ENCODE measurements around the gene WNT4.

WNT4 gene

GRCh38 chr1:22128392-22128791 lies 14.5 kb downstream of the WNT4 start:
- no peak for DNase-seq

- no peak for DNase-seq
Measured at GRCh38 chr1:22127731-22128130, 15.2 kb downstream of the WNT4 start.

GRCh38 chr1:22127248-22127647 lies 15.6 kb downstream of the WNT4 start:
- no peak for DNase-seq

- DNase-seq: no peak
Measured at GRCh38 chr1:22126531-22126930, 16.4 kb downstream of the WNT4 start.

GRCh38 chr1:22124592-22125229 lies 18.2 kb downstream of the WNT4 start:
- no peak for DNase-seq

- DNase-seq: no peak
Measured at GRCh38 chr1:22123901-22124404, 18.9 kb downstream of the WNT4 start.

GRCh38 chr1:22123071-22123390 lies 19.9 kb downstream of the WNT4 start:
- DNase-seq: no peak

- DNase-seq: no peak
Measured at GRCh38 chr1:22122273-22123070, 20.4 kb downstream of the WNT4 start.

GRCh38 chr1:22121421-22121911 lies 21.4 kb downstream of the WNT4 start:
- no peak for DNase-seq

- DNase-seq: no peak
Measured at GRCh38 chr1:22120469-22120790, 22.5 kb downstream of the WNT4 start.

- no peak for DNase-seq
Measured at GRCh38 chr1:22119626-22120468, 23.1 kb downstream of the WNT4 start.

- no peak for DNase-seq
Measured at GRCh38 chr1:22118291-22118992, 24.5 kb downstream of the WNT4 start.

GRCh38 chr1:22117851-22118250 lies 25.0 kb downstream of the WNT4 start:
- DNase-seq: no peak

- no peak for DNase-seq
Measured at GRCh38 chr1:22117238-22117637, 25.7 kb downstream of the WNT4 start.

GRCh38 chr1:22115286-22115685 lies 27.6 kb downstream of the WNT4 start:
- DNase-seq: no peak

- no peak for DNase-seq
Measured at GRCh38 chr1:22114083-22115012, 28.5 kb downstream of the WNT4 start.

- DNase-seq: no peak
Measured at GRCh38 chr1:22112554-22112953, 30.3 kb downstream of the WNT4 start.

- DNase-seq: no peak
Measured at GRCh38 chr1:22111620-22112019, 31.3 kb downstream of the WNT4 start.

- no peak for DNase-seq
Measured at GRCh38 chr1:22111115-22111514, 31.8 kb downstream of the WNT4 start.

- DNase-seq: no peak
Measured at GRCh38 chr1:22110016-22110415, 32.9 kb downstream of the WNT4 start.

- no peak for DNase-seq
Measured at GRCh38 chr1:22108339-22109105, 34.4 kb downstream of the WNT4 start.

All from activated naive CD4-positive, alpha-beta T cell treated with Interleukin-2 at 50 U/mL for 16 hours (primary cell).